Epithelial cell of esophagus (primary cell): ENCODE measurements around the gene CEP128.
A peak's percentile ranks its signal among the peaks of the same experiment; 100 is the strongest.

ENCODE experiments used
- DNase-seq: peaks from one replicate; pipeline ENCODE4 v3.0.0; 2010; ENCODE audit warnings: low read depth
- H3K4me3 ChIP-seq: 2 replicates; pipeline ENCODE4 v1.5.1; 2011; ENCODE audit warnings: mild to moderate bottlenecking, low read length, control low read depth
- CTCF ChIP-seq: IDR thresholded peaks from 2 replicates; pipeline ENCODE4 v1.5.1; 2011; ENCODE audit warnings: low read depth, mild to moderate bottlenecking, low read length, control low read depth, inconsistent platforms; ENCODE audit not compliant: insufficient read depth; ENCODE audit errors: missing control alignments

Gene CEP128

GRCh38 chr14:80634106-80634758 lies 307.3 kb downstream of the CEP128 start:
- no peak overlapping the region for H3K4me3 ChIP-seq
- peak; percentile 70 for DNase-seq
- TF ChIP-seq CTCF, result no peak

- no peak for TF ChIP-seq CTCF
- DNase-seq, result no peak
Measured at GRCh38 chr14:80629606-80630005, 311.9 kb downstream of the CEP128 start.

GRCh38 chr14:80628547-80628946 lies 313.0 kb downstream of the CEP128 start:
- H3K4me3 ChIP-seq, result no peak overlapping the region
- no peak for DNase-seq
- no peak for TF ChIP-seq CTCF

More at GRCh38 chr14:80629606-80630005, 311.9 kb downstream of the CEP128 start:
- H3K4me3 ChIP-seq, result no peak overlapping the region

- H3K4me3 ChIP-seq, result no peak overlapping the region
- no peak for DNase-seq
- TF ChIP-seq CTCF, result no peak
Measured at GRCh38 chr14:80627745-80628144, 313.8 kb downstream of the CEP128 start.

GRCh38 chr14:80624581-80624980 lies 317.0 kb downstream of the CEP128 start:
- no peak for DNase-seq
- no peak for TF ChIP-seq CTCF
- H3K4me3 ChIP-seq, result no peak overlapping the region

- peak; percentile 88 for DNase-seq
- no peak overlapping the region for H3K4me3 ChIP-seq
- no peak for TF ChIP-seq CTCF
Measured at GRCh38 chr14:80621701-80622100, 319.8 kb downstream of the CEP128 start.

GRCh38 chr14:80620434-80620833 lies 321.1 kb downstream of the CEP128 start:
- H3K4me3 ChIP-seq, result no peak overlapping the region
- TF ChIP-seq CTCF, result no peak
- no peak for DNase-seq
